Muscle of back (tissue), 13 donors: ENCODE data around the gene CD55. TPM values are rescaled to one million over a fixed set of nuclear protein-coding genes. Genes with fewer than 3 reads are reported as not detected.

ENCODE experiments used
- DNase-seq, 3 donors: peaks; one replicate each; pipeline versions ENCODE4 v3.0.0 to v3.0.0-alpha.2; 2013
- long read RNA-seq, 9 donors: transcript quantifications; one replicate each; lab custom pipeline, GENCODE V29; 2026
- polyA plus RNA-seq, 10 donors: library from polyadenylated mRNA; unstranded; fragments of 120-200 nt; gene quantifications; one replicate each; pipeline ENCODE4 v1.2.1, GENCODE V29; 2013; ENCODE audit not compliant: insufficient read length in 10 of 10

CD55 gene
- polyA plus RNA-seq: 10 to 100 TPM; 16.6 to 27.9 (median 19.7) TPM
- long read RNA-seq, donor 1, partial matches to known transcripts: 0 of 5 reads
- long read RNA-seq, donor 1, other reads (novel, unspliced or antisense): 5 of 5 reads
- long read RNA-seq, donor 2: 0 reads
- long read RNA-seq, donor 3: 0 reads
- long read RNA-seq, donor 4: 0 reads
- long read RNA-seq, donor 5: 0 reads
- long read RNA-seq, donor 6: 0 reads
- long read RNA-seq, donor 7: 0 reads
- long read RNA-seq, donor 8: 0 reads
- long read RNA-seq, donor 9: 0 reads

DNA sequence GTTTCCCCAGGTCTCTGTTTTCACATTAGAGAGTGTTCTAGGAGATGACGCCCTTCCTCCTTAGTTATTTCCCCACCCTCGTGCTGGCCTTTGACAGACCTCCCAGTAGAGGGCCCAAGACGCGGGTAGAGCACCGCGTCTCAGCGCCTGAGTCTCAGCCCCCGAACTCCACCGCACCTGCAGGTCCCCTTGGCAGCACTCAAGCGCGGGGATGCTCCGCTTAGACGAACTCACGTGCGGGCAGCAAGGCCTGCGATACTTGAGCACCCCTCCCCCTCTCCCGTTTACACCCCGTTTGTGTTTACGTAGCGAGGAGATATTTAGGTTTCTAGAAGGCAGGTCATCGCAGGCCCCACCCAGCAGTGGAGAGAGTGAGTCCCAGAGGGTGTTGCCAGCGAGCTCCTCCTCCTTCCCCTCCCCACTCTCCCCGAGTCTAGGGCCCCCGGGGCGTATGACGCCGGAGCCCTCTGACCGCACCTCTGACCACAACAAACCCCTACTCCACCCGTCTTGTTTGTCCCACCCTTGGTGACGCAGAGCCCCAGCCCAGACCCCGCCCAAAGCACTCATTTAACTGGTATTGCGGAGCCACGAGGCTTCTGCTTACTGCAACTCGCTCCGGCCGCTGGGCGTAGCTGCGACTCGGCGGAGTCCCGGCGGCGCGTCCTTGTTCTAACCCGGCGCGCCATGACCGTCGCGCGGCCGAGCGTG is at the start of gene CD55:
CD55 (plus strand) TSS at position 600 of the 711 bp plus-strand sequence; CDS start at position 688, 88 bp downstream.
- DNase-seq: peak; percentile 84 to 95 (median 93)

DNA sequence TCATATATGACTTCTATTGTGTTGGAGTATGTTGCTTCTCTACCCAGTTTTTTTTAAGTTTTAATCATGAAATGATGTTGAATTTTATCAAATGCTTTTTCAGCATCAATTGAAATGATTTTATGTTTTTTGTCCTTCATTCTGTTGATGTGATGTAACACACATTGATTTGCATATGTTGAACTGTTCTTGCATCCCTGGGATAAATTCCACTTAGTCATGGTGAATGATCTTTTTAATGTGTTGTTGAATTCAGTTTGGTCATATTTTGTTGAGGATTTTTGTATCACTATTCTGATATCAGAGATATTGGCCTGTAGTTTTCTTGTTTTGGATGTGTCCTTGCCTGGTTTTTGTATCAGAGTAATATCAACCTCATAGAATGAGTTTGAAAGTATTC is 46.6 kb upstream of the CD55 start:
- no peak for DNase-seq

DNA sequence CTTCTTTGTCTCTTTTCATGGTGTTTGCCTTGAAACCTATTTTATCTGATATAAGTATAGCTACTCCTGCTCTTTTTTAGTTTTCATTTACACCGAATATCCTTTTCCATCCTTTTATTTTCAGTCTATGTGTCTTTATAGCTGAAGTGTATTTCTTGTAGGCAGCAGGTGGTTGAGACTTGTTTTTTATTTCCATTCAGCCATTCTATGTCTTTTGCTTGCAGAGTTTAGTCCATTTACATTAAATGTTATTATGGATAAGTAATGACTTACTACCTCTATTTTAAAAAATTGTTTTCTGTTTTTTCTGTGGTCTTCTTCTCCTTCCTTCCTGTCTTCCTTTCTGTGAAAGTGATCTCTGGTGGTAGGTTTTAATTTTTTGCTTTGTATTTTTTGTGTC is 45.0 kb upstream of the CD55 start:
- no peak for DNase-seq

GRCh38 chr1:207277241-207277640 is 44.2 kb upstream of the CD55 start:
- no peak for DNase-seq

GRCh38 chr1:207279652-207280051 is 41.8 kb upstream of the CD55 start:
- DNase-seq: no peak

DNA sequence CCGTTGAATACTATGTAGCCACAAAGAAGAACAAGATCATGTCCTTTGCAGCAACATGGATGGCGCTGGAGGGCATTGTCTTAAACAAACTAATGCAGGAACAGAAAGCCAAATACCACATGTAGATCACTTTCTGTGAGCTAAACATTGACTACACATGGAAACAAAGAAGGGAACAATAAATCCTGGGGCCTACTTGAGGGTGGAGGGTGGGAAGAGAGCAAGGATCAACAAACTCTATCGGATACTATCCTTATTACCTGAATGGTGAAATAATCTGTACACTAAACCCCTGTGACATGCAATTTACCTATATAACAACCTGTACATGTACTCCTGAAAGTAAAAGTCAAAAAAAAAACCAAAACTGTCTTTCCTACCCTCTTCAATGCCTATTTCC is 40.8 kb upstream of the CD55 start:
- no peak for DNase-seq

- DNase-seq: no peak
Measured at GRCh38 chr1:207282058-207282457, 39.4 kb upstream of the CD55 start.

DNA sequence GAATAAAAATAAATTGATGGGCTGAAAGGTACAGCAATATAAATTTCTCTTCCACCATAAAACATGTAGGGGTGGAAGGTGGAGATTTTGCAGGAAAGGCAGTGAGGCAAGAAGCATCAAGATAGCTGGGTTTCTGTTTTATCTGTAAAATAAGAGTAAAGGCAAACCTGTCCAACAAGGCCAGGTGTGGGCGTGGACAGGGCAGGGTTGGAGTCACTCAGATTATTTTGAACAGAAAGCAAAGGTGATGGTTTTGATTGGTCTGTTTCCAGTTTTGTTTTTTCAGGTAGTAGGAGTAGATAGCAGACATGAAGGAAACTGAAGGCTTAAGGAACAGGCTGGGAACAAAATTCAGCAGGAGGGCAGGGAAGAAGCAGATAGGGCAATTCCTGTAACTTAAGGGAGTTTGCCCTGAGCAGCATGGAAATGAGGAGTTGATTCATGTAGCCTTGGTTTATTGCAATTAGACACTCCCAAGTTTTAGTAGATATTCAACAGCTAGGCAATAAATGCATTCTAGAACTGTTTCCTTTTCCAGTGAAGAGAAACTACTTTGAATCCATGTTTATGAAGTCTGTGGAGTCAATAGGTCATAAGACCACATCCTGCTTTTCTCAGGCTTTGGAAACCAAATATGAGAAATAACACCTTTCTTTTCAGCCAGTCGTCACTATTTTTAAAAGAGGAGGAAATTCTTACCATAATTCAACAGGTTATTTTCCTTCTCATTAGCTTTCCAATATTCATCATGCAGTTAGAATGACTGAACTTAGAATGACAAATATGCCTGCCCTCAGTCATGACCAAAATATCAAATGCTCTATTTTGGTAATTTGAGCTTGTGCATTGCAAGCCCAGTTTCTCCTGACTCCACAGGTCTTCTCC is 38.7 kb upstream of the CD55 start:
- DNase-seq: no peak

DNA sequence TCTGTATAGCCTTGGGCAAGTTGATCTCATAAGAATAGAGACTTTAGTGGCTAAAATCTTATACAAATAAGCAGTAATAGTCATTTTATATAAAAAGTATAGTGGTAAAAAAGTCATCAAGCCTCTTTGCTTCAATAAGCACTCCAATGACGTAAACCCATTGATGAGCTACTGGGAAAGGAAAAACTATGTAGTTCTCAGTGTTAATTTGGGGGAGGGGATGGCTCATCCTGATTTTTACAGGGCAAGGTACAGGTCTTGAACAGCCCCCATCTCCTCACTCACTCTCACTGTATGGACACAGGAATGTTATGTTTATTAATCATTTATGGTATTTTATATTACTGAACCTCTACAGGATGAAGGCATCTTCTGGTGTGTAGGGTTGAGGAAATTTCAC is 38.1 kb upstream of the CD55 start:
- no peak for DNase-seq

GRCh38 chr1:207284209-207284897 is 37.1 kb upstream of the CD55 start:
- peak in 2 of 3 donors; percentile 20 to 34 for DNase-seq

DNA sequence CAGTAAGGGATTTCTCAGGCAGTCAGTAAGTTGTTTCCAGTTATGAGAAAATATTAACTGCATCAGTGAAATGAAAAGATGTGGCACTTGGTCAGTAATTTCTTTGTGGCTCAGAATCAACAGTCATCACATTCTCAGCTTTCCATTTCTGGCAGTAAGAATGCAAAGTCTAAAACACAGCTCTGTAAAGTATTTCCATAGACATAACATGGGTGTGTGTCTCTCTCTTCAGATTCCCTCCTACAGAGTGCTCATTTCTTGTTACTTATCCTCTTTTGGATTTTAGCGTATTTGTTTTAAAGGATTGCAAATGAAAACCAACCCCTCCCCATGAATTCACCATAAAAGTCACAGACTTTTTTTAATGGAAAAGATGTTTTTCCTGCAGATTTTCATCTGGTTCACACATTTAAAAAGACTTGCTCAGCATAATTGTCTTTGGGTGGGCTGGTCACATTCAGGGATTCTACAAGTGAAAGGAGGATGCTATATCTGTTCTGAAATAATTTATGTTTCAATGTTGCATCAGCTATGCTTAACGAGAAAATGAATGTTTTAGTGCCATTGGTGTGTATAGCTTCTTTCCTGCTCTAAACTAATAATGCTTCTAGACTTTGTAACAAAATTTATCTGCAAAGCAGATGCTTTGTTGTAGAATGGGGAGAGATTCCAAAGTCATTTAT is 34.6 kb upstream of the CD55 start:
- peak in 2 of 3 donors; percentile 68 to 81 for DNase-seq

DNA sequence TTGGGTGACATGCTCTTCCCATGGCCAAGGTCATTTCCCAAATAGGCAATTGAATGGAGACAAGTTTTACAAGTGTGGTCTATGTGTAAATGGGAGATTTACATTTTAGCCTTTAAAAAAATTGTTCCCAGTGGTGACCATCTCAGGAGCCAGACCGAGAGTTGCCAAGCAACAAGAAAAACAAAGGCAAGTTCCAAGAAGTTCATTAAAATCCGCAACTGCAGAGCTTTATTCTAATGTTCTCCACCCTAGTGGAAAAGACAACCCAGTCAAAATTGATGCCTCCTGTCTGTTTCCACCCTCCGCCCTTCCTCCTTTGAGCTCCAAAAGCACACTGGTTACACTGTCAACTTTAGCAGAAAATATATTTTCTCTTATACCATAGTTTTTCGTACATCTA is 33.2 kb upstream of the CD55 start:
- DNase-seq: peak; percentile 56 to 86 (median 81)

GRCh38 chr1:207289756-207290155 is 31.7 kb upstream of the CD55 start:
- no peak for DNase-seq

DNA sequence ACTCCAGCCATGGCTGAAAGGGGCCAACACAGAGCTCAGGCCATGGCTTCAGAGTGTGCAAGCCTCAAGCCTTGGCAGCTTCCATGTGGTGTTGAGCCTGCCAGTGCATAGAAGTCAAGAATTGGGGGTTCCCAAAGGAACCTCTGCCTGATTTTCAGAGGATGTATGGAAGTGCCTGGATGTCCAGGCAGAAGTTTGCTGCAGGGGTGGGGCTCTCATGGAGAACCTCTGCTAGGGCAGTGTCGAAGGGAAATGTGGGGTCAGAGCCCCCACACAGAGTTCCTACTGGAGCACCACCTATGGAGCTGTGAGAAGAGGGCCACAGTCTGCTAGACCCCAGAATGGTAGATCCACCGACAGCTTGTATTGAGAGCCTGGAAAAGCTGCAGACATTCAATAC is 29.8 kb upstream of the CD55 start:
- DNase-seq: no peak

DNA sequence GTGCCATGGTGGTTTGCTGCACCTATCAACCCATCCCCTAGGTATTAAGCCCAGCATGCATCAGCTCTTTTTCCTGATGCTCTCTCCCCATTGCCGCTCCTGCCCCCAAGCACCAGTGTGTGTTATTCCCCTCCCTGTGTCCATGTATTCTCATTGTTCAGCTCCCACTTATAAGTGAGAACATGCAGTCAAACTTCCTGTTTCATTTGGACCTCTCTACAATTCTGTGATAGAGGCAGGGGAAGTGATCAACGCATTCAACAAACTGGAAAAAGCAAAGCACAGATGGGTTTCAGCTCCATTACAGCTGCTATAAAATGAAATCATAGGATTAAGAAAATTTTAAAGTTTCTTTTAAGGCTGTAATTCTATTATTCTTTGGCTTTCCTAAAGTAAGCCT is 23.3 kb upstream of the CD55 start:
- DNase-seq: peak in 1 of 3 donors; percentile 33

GRCh38 chr1:207298636-207299398 is 22.7 kb upstream of the CD55 start:
- peak in 1 of 3 donors; percentile 37 for DNase-seq

- no peak for DNase-seq
Measured at GRCh38 chr1:207300970-207301369, 20.5 kb upstream of the CD55 start.

DNA sequence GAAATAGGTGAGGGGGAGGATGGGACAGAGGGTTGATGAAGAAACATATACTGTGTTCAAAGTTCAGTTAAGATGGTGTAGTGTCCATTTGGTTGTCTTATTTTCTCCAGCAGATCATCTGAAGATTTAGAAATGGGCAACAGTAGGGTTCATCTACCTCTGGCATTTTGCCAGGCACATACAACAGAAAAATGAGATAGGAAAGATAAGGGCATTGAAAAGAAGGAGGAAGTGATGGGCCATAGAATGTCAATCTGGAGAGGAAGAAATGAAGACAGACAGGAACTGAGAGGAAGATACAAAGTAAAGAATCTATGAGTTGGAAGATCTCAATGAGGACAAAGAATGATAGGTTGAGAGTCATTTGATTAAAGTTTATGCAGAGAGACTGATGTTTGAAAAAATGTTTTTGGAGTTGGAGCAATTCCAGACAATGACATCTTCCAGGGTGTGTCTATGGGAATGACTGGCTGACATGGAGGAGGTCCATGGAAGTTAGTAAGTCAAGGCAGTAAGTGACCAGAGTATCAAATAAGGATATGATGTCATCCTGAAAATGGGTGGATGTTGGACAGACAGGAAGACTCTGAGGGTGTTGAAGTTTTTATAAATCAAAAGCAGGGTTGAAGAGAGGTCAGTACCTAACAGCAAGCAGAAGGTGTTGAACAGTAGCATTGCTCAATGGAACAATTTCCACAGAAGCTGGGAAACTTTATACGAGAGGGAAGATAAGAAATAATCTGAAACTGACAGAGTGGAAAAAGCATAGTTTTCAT is 18.7 kb upstream of the CD55 start:
- no peak for DNase-seq

DNA sequence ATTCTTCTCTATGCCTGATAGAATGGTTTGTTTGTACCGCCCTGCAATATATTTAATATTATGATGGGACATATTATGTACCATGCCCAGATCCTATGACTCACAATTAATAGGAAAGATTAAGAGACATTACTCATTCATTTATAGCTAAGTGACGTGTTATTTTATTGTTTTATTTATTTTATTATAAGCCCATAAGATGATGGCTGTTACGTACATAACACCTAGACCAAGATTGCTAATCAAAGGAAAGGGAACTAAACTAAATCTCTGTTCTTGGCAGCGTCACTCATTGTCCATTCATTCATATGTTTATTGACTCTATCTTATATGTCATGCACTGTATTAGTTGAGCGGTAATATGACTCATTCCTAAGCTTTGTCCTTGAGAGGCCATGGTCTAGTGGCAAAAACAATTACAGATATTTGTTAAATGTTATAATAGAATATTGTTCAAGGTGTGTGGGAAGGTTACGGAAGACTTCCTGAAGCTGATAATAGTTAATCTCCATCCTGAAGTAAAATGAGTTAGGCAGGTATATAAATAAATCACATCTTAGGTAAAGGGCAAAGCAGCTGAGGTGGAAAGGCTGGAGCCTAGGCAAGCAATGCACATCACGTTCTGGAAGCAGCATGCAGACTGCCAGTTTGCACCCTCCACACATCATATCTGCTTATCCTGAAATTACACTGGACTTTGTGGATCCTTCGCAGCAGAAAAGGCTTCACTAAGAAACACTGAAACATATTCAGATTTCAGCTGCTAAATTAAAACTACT is 16.6 kb upstream of the CD55 start:
- DNase-seq: no peak
